T-helper 2 cell treated with Interferon-gamma antibody and Interleukin-4, amounts not matched to agents 5 μg/mL and 100 μg/mL, for 36 hours (primary cell): ENCODE results near the gene MDP1.
A peak's percentile ranks its signal among the peaks of the same experiment; 100 is the strongest.
"Not testable (repeated sequence)": the region's sequence is repeated elsewhere in the genome, so short reads cannot be mapped to it uniquely, and the experiment has no call there.

Source experiments
- DNase-seq: peaks from one replicate; pipeline ENCODE4 v3.0.0; 2021; ENCODE audit warnings: low spot score
- H3K27ac Mint-ChIP-seq: one replicate; pipeline ENCODE4 v1.8.0; 2021; ENCODE audit warnings: mild to moderate bottlenecking, mixed read lengths
- H3K27me3 Mint-ChIP-seq: one replicate; pipeline ENCODE4 v1.8.0; 2021; ENCODE audit warnings: low read depth, mixed read lengths
- H3K36me3 Mint-ChIP-seq: one replicate; pipeline ENCODE4 v1.8.0; 2021; ENCODE audit warnings: low read depth, mixed read lengths
- H3K4me1 Mint-ChIP-seq: one replicate; pipeline ENCODE4 v1.8.0; 2021; ENCODE audit warnings: low read depth, mixed read lengths
- H3K4me3 Mint-ChIP-seq: one replicate; pipeline ENCODE4 v1.8.0; 2022; ENCODE audit warnings: mild to moderate bottlenecking, moderate library complexity, mixed read lengths
- H3K9me3 Mint-ChIP-seq: one replicate; pipeline ENCODE4 v1.8.0; 2021; ENCODE audit warnings: mixed read lengths

The MDP1 gene

DNA sequence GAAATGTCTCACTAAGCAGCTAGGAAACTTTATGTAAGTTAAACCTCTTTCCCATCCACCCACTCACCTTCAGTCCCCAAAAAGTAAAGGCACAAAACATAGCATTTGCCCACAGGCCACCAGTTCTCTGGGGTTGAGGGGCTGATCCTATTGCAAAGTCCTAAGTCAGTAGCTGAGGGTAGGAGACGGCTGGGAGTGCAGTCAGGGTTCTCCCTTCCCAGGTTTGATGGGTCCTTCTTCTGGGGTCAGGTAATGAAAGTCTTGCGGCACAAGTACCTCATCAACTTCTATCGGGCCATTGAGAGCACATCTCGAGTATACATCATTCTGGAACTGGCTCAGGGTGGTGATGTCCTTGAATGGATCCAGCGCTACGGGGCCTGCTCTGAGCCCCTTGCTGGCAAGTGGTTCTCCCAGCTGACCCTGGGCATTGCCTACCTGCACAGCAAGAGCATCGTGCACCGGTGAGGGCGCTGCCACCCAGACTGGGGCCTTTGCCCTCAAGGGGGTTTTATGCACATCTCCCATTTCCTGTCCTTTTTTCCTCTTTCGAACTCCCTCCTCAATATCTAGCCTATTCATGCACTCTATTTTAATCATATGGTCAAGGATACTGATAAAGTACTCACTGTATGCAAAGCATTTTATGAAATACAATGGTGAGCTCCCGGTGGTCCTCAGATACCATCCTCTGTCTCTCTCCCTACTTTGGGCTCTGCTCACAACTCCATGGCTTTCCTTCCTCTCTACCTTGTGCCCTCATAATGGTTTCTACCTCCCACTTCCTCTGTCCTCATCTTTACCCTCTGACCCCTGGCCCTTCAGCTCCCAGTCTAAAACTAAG is 9.4 kb downstream of the MDP1 start:
- Mint-ChIP-seq H3K36me3 (peaks cover 69% of the 10 kb centered on the region), H3K27ac (no peak overlapping the region), H3K4me3 (no peak overlapping the region)

DNA sequence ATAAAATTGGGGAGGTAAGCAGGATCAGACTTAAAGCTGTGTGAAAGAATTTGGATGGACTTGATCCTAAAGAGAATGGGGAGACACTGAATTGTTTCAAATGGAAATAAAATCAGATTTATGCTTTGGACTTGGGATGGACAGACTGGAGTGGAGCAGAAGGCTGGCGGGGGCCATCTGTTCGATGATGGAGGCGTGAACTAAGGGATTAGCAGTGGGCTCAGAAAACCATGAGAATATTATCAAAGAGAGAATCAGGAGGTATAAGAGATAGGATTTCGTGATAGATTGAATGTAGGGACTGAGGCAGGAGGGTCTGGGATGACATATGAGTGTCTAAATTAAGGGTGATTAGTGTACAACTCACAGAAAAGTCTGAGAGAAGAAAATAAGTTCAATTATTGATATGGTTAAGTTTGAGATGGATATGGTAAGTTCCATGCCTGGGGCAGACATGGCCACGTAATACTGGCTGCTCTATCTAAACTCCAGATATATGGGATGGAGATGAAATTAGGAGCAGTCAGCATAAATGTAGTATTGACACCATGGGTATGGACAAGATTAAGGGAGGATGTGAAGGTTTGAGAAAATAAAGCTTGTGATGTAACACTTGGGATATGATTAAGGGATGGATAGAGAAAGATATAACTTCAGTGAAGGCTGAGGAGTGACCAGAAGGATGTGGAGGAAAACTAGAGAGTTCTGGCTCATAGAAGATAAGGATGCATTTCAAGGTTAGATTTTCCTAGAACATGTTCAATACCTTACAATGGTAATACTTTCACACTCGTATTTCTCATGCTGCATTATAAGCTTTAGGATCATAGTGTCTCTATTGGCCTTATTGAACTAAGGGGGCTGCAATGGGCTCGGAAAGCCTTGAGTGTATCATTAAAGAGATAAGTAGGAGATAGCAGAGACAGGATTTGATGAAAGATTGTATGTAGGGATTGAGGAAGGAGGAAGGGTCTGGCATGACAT is 11.4 kb downstream of the MDP1 start:
- peak overlapping the region; percentile 2 for H3K27ac Mint-ChIP-seq
- H3K27me3 Mint-ChIP-seq = no peaks in the 10 kb centered on the region
- H3K4me1 Mint-ChIP-seq = no peaks in the 10 kb centered on the region
- H3K9me3 Mint-ChIP-seq = peaks cover 12% of the 10 kb centered on the region
- H3K4me3 Mint-ChIP-seq = no peak overlapping the region
- peaks cover 67% of the 10 kb centered on the region for H3K36me3 Mint-ChIP-seq
- no peak for DNase-seq

More for the DNA sequence above, 9.4 kb downstream of the MDP1 start:
- Mint-ChIP-seq H3K4me1 (peaks cover 6% of the 10 kb centered on the region), H3K27me3 (no peaks in the 10 kb centered on the region), H3K9me3 (peaks cover 9% of the 10 kb centered on the region)
- DNase-seq = no peak

DNA sequence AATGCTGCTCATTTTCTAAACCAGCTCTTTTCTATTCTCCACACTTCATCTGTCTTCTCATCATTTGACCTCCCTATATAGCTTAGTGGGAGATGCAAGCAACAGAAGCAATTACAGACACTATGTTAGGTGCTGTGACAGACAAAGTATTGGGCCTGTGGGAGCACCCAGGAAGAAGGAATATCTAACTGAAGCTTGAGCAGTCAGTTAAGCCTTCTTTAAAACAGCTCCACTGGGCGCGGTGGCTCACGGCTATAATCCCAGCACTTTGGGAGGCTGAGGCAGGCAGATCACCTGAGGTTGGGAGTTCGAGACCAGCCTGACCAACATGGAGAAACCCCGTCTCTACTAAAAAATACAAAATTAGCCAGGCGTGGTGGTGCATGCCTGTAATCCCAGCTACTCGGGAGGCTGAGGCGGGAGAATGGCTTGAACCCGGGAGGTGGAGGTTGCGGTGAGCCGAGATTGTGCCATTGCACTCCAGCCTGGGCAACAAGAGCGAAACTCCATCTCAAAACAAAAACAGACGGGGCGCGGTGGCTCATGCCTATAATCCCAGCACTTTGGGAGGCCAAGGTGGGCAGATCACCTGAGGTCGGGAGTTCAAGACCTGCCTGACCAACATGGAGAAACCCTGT is 12.5 kb downstream of the MDP1 start:
- H3K27ac Mint-ChIP-seq, H3K4me1 Mint-ChIP-seq, H3K4me3 Mint-ChIP-seq, H3K27me3 Mint-ChIP-seq, DNase-seq: not testable (repeated sequence)
- Mint-ChIP-seq H3K9me3 (peaks cover 12% of the 10 kb centered on the region), H3K36me3 (peaks cover 71% of the 10 kb centered on the region)

DNA sequence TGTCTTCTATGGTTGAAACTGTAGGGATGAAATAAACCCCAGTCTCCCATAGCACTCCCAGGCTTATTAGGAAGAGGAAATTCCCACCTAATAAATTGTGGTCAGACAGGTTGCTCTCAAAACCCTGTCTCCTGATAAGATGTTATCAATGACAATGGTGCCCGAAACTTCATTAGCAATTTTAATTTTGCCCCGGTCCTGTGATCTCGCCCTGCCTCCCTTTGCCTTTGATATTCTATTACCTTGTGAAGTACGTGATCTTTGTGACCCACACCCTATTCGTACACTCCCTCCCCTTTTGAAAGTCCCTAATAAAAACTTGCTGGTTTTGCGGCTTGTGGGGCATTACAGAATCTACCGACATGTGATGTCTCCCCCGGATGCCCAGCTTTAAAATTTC is 13.3 kb downstream of the MDP1 start:
- not testable (repeated sequence) for H3K4me3 Mint-ChIP-seq, H3K4me1 Mint-ChIP-seq, H3K27me3 Mint-ChIP-seq, DNase-seq, H3K27ac Mint-ChIP-seq
- Mint-ChIP-seq H3K36me3 (peaks cover 63% of the 10 kb centered on the region), H3K9me3 (peaks cover 12% of the 10 kb centered on the region)

DNA sequence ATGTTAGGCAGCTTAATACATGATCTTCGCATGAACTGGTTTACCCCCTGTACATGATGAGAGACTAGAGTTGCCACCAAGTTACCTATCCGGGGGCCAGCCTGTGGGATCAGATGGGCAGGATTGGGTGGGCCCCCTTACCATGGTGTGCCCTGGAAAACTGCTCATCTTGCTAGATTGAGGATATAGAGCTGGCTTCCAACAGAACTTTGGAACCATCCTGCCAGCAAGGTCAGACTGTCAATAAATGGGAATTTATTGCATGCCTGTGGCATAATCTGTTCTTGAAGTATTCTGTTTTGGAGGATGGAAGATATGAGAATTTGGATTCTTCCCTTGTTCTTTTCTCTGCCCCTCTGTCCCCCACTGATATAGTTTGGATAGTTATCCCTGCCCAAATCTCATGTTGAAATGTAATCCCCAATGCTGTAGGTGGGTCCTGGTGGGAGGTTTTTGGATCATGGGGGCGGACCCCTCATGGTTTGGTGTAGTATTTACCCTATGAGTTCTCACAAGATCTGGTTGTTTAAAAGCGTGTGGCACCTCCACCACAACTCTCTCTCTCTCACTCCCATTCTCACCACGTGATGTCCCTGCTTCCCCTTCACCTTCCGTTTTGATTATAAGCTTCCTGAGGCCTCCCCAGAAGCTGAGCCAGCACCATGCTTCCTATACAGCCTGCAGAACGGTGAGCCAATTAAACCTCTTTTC is 16.9 kb downstream of the MDP1 start:
- DNase-seq = no peak
- Mint-ChIP-seq H3K27ac (peak overlapping the region; percentile 68), H3K36me3 (peaks cover 51% of the 10 kb centered on the region), H3K4me3 (peak overlapping the region; percentile 33), H3K9me3 (peaks cover 12% of the 10 kb centered on the region), H3K27me3 (no peaks in the 10 kb centered on the region), H3K4me1 (peaks cover 29% of the 10 kb centered on the region)

DNA sequence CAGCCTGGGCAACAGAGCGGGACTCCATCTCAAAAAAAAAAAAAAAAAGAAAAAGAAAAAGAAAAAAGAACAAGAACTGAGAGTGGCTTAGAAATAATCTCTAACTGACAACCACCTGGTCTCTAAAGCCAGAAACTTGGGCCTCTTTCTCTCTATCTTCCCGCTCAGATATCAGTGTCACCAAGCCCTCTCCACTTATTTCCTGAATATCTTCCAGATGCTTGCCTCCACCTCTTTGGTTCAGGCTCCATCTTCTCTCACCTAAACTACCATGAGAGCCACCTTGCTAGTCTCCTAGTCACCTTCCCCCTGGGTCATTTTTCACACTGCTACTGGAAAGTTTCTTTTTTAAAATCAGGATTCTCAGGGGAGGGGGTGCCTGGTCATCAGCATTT is 18.8 kb downstream of the MDP1 start:
- peaks cover 6% of the 10 kb centered on the region for H3K9me3 Mint-ChIP-seq
- peaks cover 51% of the 10 kb centered on the region for H3K36me3 Mint-ChIP-seq
- peak overlapping the region; percentile 98 for H3K4me3 Mint-ChIP-seq
- H3K4me1 Mint-ChIP-seq = peaks cover 41% of the 10 kb centered on the region
- H3K27me3 Mint-ChIP-seq = no peaks in the 10 kb centered on the region
- H3K27ac Mint-ChIP-seq = peak overlapping the region; percentile 62
- no peak for DNase-seq

DNA sequence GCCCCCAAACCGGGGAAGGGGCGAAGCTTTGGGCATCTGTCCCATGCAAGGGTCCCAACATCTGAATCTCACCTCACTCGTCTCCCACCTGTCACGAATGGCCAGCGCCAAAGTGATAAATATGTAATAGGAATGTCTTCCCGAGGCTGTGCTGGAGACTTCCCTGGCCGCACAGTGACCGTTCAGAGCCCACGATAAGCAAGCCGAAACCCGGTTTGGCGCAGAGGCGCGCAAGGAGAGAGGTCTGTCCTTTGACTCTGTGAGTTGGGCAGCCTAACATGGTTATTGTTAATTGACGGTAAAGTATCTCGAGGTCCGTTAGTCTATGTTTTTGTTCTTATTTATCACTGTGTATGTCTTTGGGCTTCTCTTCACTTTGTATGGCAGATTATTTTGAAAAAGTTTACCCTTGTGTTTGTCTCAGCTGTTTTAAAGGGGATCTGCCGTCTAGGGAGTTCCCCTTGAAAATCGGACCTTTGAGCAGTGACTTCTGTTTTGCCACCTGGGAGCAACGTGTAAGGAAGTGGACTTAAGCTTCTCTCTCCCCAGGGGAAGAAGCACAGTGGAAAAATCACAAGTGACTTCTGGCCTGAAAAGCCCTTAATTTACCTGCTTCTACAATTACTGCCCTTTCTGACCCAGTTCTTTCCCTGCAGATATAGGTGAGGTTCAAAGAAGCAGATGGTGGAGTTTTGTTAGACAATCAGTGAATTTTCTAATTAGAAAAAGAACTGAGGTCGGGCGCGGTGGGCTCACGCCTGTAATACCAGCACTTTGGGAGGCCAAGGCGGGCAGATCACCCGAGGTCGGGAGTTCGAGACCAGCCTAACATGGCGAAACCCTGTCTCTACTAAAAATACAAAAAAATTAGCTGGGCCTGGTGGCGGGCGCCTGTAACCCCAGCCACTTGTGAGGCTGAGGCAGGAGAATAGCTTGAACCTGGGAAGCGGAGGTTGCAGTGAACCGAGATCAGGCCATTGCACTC is 19.5 kb downstream of the MDP1 start:
- H3K4me1 Mint-ChIP-seq = peaks cover 42% of the 10 kb centered on the region
- H3K27me3 Mint-ChIP-seq = no peaks in the 10 kb centered on the region
- peak overlapping the region; percentile 98 for H3K27ac Mint-ChIP-seq
- peaks cover 2% of the 10 kb centered on the region for H3K9me3 Mint-ChIP-seq
- H3K4me3 Mint-ChIP-seq = peak overlapping the region; percentile 98
- no peak for DNase-seq
- peaks cover 50% of the 10 kb centered on the region for H3K36me3 Mint-ChIP-seq

DNA sequence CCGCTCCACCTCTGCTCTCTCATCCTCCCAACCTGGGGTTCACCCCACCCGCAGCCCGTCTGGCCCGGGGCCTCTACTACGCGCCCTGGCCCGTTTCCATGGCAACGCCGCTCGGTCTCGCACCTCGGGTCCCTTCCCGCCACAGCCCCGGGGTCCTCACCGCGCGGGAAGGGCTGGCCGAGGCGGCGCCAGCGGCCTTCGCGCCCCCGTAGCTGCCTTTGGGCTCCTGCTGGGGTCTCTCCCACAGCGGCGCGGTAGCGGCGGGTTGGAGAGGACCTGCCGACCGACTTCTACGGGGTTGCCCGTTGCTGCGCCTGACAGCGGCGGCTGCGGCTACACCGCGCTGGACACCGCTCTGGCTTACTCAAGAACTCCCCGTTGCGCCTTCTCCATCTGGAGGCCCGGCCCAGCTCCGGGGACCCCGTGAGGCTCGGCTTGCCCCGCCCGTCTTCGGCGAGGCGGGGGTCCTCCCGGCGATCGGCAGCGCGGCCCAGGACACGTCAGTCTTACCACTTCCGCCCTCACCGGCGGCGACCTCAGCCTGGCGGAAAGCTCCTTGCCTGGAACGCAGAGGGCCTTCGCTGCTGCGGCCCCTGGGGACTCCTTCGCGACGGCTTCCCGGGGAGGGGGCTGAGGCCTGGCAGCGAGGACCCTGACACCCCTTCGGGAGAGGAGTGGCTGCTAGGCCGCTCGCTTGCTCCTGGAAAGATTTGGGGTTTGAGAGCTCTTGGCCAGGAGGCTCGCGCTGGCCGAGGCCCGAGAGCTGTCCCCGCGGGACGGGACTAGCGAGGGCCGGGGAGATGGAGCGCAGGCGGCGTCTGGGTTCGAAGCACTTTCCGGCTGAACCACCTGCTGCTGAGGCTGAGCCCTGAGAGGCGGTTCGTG is 20.4 kb downstream of the MDP1 start, which contains the start of gene TM9SF1:
Gene TM9SF1 (minus strand): TSS at position 256 of the 885 bp plus-strand sequence. CDS start 422 bp downstream, outside the sequence.
- Mint-ChIP-seq H3K27ac (peak within 1 kb of the TSS; percentile 98), H3K36me3 (peaks cover 49% of the 10 kb centered on the region), H3K9me3 (no peaks in the 10 kb centered on the region), H3K27me3 (no peaks in the 10 kb centered on the region), H3K4me3 (peak within 1 kb of the TSS; percentile 98), H3K4me1 (peaks cover 45% of the 10 kb centered on the region)
- DNase-seq = peak; percentile 84

DNA sequence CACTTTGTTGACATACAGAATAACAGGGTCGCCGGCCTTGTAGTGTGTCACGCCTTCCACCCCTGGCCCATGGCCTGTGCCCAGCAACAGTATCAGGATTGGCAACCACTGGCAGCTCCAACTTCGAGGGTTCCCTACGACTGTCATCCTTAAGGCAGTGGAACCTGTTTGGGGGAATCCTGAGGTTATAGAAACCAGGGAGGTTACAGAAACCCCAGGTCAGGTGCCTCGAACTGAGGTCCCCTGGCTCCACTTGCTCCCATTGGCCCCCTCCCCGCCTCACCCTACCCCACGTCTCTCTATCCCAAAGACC is 21.0 kb downstream of the MDP1 start:
- Mint-ChIP-seq H3K4me3 (peak overlapping the region; percentile 98), H3K27ac (peak overlapping the region; percentile 98), H3K27me3 (no peaks in the 10 kb centered on the region), H3K9me3 (no peaks in the 10 kb centered on the region), H3K36me3 (peaks cover 51% of the 10 kb centered on the region), H3K4me1 (peaks cover 48% of the 10 kb centered on the region)
- no peak for DNase-seq

DNA sequence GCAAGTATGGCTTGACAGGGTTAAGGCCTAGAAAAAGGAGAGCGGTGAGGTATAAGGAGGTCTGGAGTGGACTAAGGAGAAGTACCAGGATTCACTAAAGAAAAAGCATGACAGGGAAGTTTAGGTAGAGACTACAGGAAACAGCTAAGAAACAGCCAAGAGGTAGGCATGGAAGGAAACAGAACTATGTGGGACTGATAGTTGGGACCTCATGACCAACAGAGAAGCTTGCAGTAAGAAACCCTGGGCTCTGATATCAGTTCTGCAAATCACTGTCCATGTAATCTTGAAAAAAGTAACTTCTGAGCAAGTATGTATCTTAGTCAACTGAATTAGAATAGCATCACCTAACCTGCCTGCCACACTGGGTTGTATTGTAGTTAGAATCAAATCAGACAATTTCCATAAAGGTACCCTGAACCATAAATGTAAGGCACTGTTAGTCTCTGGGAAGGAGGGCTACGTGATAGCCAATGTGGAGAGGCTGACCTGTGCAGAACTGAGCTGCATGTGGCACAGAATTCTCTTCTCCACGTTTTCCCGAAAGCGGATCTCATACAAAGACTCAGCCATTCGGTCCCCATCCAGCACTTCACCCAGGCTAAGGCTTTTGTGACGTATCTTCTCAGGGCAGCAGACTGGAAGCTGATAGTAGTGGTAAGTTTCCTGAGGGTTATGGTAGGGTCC is 21.5 kb downstream of the MDP1 start:
- peaks cover 49% of the 10 kb centered on the region for H3K36me3 Mint-ChIP-seq
- H3K27me3 Mint-ChIP-seq = no peaks in the 10 kb centered on the region
- DNase-seq = no peak
- no peaks in the 10 kb centered on the region for H3K9me3 Mint-ChIP-seq
- peak overlapping the region; percentile 98 for H3K27ac Mint-ChIP-seq
- H3K4me1 Mint-ChIP-seq = peaks cover 50% of the 10 kb centered on the region
- H3K4me3 Mint-ChIP-seq = peak overlapping the region; percentile 98

DNA sequence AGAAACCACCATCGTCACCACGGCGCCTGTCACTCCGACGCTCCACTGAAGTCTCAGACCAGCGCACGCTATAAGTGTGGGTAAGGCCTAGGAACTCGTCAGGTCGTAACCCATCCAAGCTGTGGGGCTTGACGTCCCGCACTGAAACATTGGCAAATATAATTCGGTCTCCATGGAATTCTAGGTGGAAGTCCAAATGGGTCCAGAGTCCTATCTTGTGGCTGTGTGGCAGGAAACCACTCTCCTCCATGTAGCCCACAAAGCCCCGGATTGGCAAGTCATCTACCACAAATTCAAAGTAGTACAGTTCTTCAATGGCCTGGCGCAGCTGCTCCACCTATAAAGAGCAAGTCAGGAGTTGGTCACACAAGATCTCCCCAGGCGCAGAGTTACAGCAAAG is 22.9 kb downstream of the MDP1 start:
- no peaks in the 10 kb centered on the region for H3K9me3 Mint-ChIP-seq
- DNase-seq = no peak
- H3K27ac Mint-ChIP-seq = no peak overlapping the region
- H3K36me3 Mint-ChIP-seq = peaks cover 40% of the 10 kb centered on the region
- peak overlapping the region; percentile 9 for H3K4me3 Mint-ChIP-seq
- H3K27me3 Mint-ChIP-seq = no peaks in the 10 kb centered on the region
- H3K4me1 Mint-ChIP-seq = peaks cover 46% of the 10 kb centered on the region
